Trophoblast cell (in vitro differentiated cells and primary cell): ENCODE measurements around the gene ARHGAP4.

Experiments used
- DNase-seq, 2 donors: peaks; one replicate each; pipeline ENCODE4 v3.0.0-alpha.2; 2016
- H2AFZ ChIP-seq: 2 replicates; pipeline ENCODE4 v1.6.1; 2013; ENCODE audit warnings: low read length, moderate library complexity, mild to moderate bottlenecking; ENCODE audit not compliant: insufficient read depth, poor library complexity
- H2AK5ac ChIP-seq: 2 replicates; pipeline ENCODE4 v1.6.1; 2013; ENCODE audit warnings: mild to moderate bottlenecking, low read length
- H2BK120ac ChIP-seq: 2 replicates; pipeline ENCODE4 v1.6.1; 2013; ENCODE audit warnings: low read length, mild to moderate bottlenecking, moderate library complexity; ENCODE audit not compliant: insufficient read depth, poor library complexity
- H2BK12ac ChIP-seq: 2 replicates; pipeline ENCODE4 v1.6.1; 2013; ENCODE audit warnings: mild to moderate bottlenecking, low read length, moderate library complexity
- H2BK5ac ChIP-seq: 2 replicates; pipeline ENCODE4 v1.6.1; 2013; ENCODE audit warnings: low read length, low read depth, moderate library complexity, mild to moderate bottlenecking; ENCODE audit not compliant: poor library complexity
- H3K14ac ChIP-seq: 2 replicates; pipeline ENCODE4 v1.6.1; 2013; ENCODE audit warnings: mild to moderate bottlenecking, low read length
- H3K18ac ChIP-seq: 2 replicates; pipeline ENCODE4 v1.6.1; 2013; ENCODE audit warnings: mild to moderate bottlenecking, low read length
- H3K23ac ChIP-seq: 2 replicates; pipeline ENCODE4 v1.6.1; 2013; ENCODE audit warnings: low read length
- H3K27ac ChIP-seq: 2 replicates; pipeline ENCODE4 v1.5.1; 2013; ENCODE audit warnings: low read depth, mild to moderate bottlenecking, inconsistent platforms, low read length, moderate library complexity
- H3K27me3 ChIP-seq: 2 replicates; pipeline ENCODE4 v1.6.1; 2013; ENCODE audit warnings: inconsistent platforms, mild to moderate bottlenecking, low read length, moderate library complexity; ENCODE audit not compliant: insufficient read depth
- H3K36me3 ChIP-seq, 2 experiments: 1 replicate in 1 of 2; 2 replicates in 1 of 2; pipeline ENCODE4 v1.6.1; 2013; ENCODE audit warnings: low read length in 2 of 2, mild to moderate bottlenecking in 2 of 2, moderate library complexity in 1 of 2; ENCODE audit not compliant: insufficient read depth in 2 of 2, control insufficient read depth in 1 of 2
- H3K4ac ChIP-seq: 2 replicates; pipeline ENCODE4 v1.6.1; 2013; ENCODE audit warnings: low read depth, mild to moderate bottlenecking, low read length, moderate library complexity
- H3K4me1 ChIP-seq, 2 experiments: 1 replicate in 1 of 2; 2 replicates in 1 of 2; pipeline ENCODE4 v1.6.1; 2013; ENCODE audit warnings: low read length in 2 of 2, mild to moderate bottlenecking in 2 of 2, moderate library complexity in 1 of 2; ENCODE audit not compliant: insufficient read depth in 2 of 2, control insufficient read depth in 1 of 2
- H3K4me2 ChIP-seq: 2 replicates; pipeline ENCODE4 v1.6.1; 2013; ENCODE audit warnings: inconsistent platforms, mild to moderate bottlenecking, low read length, moderate library complexity
- H3K4me3 ChIP-seq: 2 replicates; pipeline ENCODE4 v1.5.1; 2013; ENCODE audit warnings: mild to moderate bottlenecking, low read depth, low read length, inconsistent platforms
- H3K79me1 ChIP-seq: one replicate; pipeline ENCODE4 v1.6.1; 2013; ENCODE audit warnings: low read length
- H3K79me2 ChIP-seq: 2 replicates; pipeline ENCODE4 v1.6.1; 2013; ENCODE audit warnings: low read length, mild to moderate bottlenecking; ENCODE audit not compliant: control insufficient read depth, insufficient read depth, poor library complexity
- H3K9ac ChIP-seq: 2 replicates; pipeline ENCODE4 v1.6.1; 2013; ENCODE audit warnings: mild to moderate bottlenecking, low read length
- H3K9me3 ChIP-seq: 2 replicates; pipeline ENCODE4 v1.6.1; 2013; ENCODE audit warnings: low read depth, mild to moderate bottlenecking, control low read depth, inconsistent platforms, low read length; ENCODE audit not compliant: insufficient read depth
- H4K12ac ChIP-seq: 2 replicates; pipeline ENCODE4 v1.6.1; 2013; ENCODE audit warnings: low read depth, mild to moderate bottlenecking, low read length, moderate library complexity
- H4K8ac ChIP-seq: 2 replicates; pipeline ENCODE4 v1.6.1; 2013; ENCODE audit warnings: low read depth, mild to moderate bottlenecking, low read length, moderate library complexity
- H4K91ac ChIP-seq: one replicate; pipeline ENCODE4 v1.6.1; 2013; ENCODE audit warnings: low read depth, mild to moderate bottlenecking, low read length, moderate library complexity
- WGBS: extraction: QIAGEN DNeasy Blood & Tissue Kit; methylation state at CpG from one replicate; pipeline ENCODE4 v1.1.7; 2013; ENCODE audit warnings: missing lambda C conversion rate; ENCODE audit not compliant: insufficient read length, insufficient coverage; ENCODE audit errors: extremely low coverage; 5-methylcytosine and 5-hydroxymethylcytosine counted together

ARHGAP4 gene

GRCh38 chrX:153871946-153872878, 53.9 kb downstream of the ARHGAP4 start:
- no peaks in the 10 kb centered on the region for H3K79me1 ChIP-seq
- H3K18ac ChIP-seq, result no peak overlapping the region
- WGBS, result no CpG with 5 or more reads among the region's 29 CpGs
- no peak overlapping the region for H3K27ac ChIP-seq
- H3K14ac ChIP-seq, result no peak overlapping the region
- H2BK12ac ChIP-seq, result no peak overlapping the region
- H3K4me1 ChIP-seq, result peaks cover 3 to 5% of the 10 kb centered on the region in 2 experiments
- no peak overlapping the region for H2AK5ac ChIP-seq
- H3K23ac ChIP-seq, result no peak overlapping the region
- no peaks in the 10 kb centered on the region for H3K9me3 ChIP-seq
- no peak overlapping the region for H3K4ac ChIP-seq
- H3K36me3 ChIP-seq, result peaks cover 28 to 34% of the 10 kb centered on the region in 2 experiments
- H3K79me2 ChIP-seq, result no peaks in the 10 kb centered on the region
- H3K9ac ChIP-seq, result no peak overlapping the region
- no peak overlapping the region for H2BK5ac ChIP-seq
- DNase-seq, result no peak
- no peaks in the 10 kb centered on the region for H3K27me3 ChIP-seq
- H4K8ac ChIP-seq, result no peak overlapping the region
- H2BK120ac ChIP-seq, result no peak overlapping the region
- no peak overlapping the region for H3K4me2 ChIP-seq
- H2AFZ ChIP-seq, result no peak overlapping the region
- H4K91ac ChIP-seq, result no peak overlapping the region
- H4K12ac ChIP-seq, result no peak overlapping the region
- H3K4me3 ChIP-seq, result no peak overlapping the region

GRCh38 chrX:153871451-153871850, 54.6 kb downstream of the ARHGAP4 start:
- H3K4ac ChIP-seq, result no peak overlapping the region
- no peak overlapping the region for H3K23ac ChIP-seq

GRCh38 chrX:153870791-153871360, 55.2 kb downstream of the ARHGAP4 start:
- H3K4me3 ChIP-seq, result no peak overlapping the region
- H2AK5ac ChIP-seq, result no peak overlapping the region
- no peaks in the 10 kb centered on the region for H3K79me1 ChIP-seq
- no peak overlapping the region for H3K23ac ChIP-seq
- no peak overlapping the region for H4K91ac ChIP-seq
- H4K8ac ChIP-seq, result no peak overlapping the region
- H3K4ac ChIP-seq, result no peak overlapping the region
- no peaks in the 10 kb centered on the region for H3K79me2 ChIP-seq
- H3K9ac ChIP-seq, result no peak overlapping the region
- H2AFZ ChIP-seq, result no peak overlapping the region
- H3K4me1 ChIP-seq, result peaks cover 3 to 5% of the 10 kb centered on the region in 2 experiments
- no CpG with 5 or more reads among the region's 21 CpGs for WGBS
- H3K14ac ChIP-seq, result no peak overlapping the region
- H3K27me3 ChIP-seq, result no peaks in the 10 kb centered on the region
- DNase-seq, result no peak
- H3K36me3 ChIP-seq, result peaks cover 33 to 41% of the 10 kb centered on the region in 2 experiments
- H2BK12ac ChIP-seq, result no peak overlapping the region
- no peak overlapping the region for H4K12ac ChIP-seq
- H2BK5ac ChIP-seq, result no peak overlapping the region
- no peak overlapping the region for H3K27ac ChIP-seq
- no peak overlapping the region for H3K4me2 ChIP-seq
- no peak overlapping the region for H2BK120ac ChIP-seq
- no peaks in the 10 kb centered on the region for H3K9me3 ChIP-seq
- no peak overlapping the region for H3K18ac ChIP-seq

More at GRCh38 chrX:153871451-153871850, 54.6 kb downstream of the ARHGAP4 start:
- no peak overlapping the region for H4K12ac ChIP-seq
- no peaks in the 10 kb centered on the region for H3K79me1 ChIP-seq
- H3K27me3 ChIP-seq, result no peaks in the 10 kb centered on the region
- H2BK5ac ChIP-seq, result no peak overlapping the region
- no peak overlapping the region for H3K4me2 ChIP-seq
- H4K8ac ChIP-seq, result no peak overlapping the region
- peaks cover 3 to 5% of the 10 kb centered on the region in 2 experiments for H3K4me1 ChIP-seq
- no peak overlapping the region for H3K9ac ChIP-seq
- no peak overlapping the region for H3K4me3 ChIP-seq
- no peak overlapping the region for H3K27ac ChIP-seq
- H2BK12ac ChIP-seq, result no peak overlapping the region
- no peaks in the 10 kb centered on the region for H3K79me2 ChIP-seq
- no peak overlapping the region for H3K18ac ChIP-seq
- H2BK120ac ChIP-seq, result no peak overlapping the region
- H2AK5ac ChIP-seq, result no peak overlapping the region
- no peak overlapping the region for H3K14ac ChIP-seq
- H3K9me3 ChIP-seq, result no peaks in the 10 kb centered on the region
- DNase-seq, result no peak
- no CpG with 5 or more reads among the region's 6 CpGs for WGBS
- no peak overlapping the region for H2AFZ ChIP-seq
- peaks cover 33 to 40% of the 10 kb centered on the region in 2 experiments for H3K36me3 ChIP-seq
- no peak overlapping the region for H4K91ac ChIP-seq

- no peak overlapping the region for H3K27ac ChIP-seq
- no CpG with 5 or more reads among the region's 11 CpGs for WGBS
- no peak overlapping the region for H3K4me2 ChIP-seq
- H2BK12ac ChIP-seq, result no peak overlapping the region
- H3K14ac ChIP-seq, result no peak overlapping the region
- H3K79me2 ChIP-seq, result no peaks in the 10 kb centered on the region
- no peak overlapping the region for H4K8ac ChIP-seq
- no peak overlapping the region for H2BK5ac ChIP-seq
- H4K91ac ChIP-seq, result no peak overlapping the region
- DNase-seq, result no peak
- no peaks in the 10 kb centered on the region for H3K27me3 ChIP-seq
- H3K4me3 ChIP-seq, result no peak overlapping the region
- no peak overlapping the region for H4K12ac ChIP-seq
- no peaks in the 10 kb centered on the region for H3K79me1 ChIP-seq
- H2AFZ ChIP-seq, result no peak overlapping the region
- H3K36me3 ChIP-seq, result peaks cover 34 to 42% of the 10 kb centered on the region in 2 experiments
- no peak overlapping the region for H3K23ac ChIP-seq
- H3K4me1 ChIP-seq, result peaks cover 3 to 5% of the 10 kb centered on the region in 2 experiments
- H2AK5ac ChIP-seq, result no peak overlapping the region
- no peak overlapping the region for H2BK120ac ChIP-seq
- H3K18ac ChIP-seq, result no peak overlapping the region
- no peaks in the 10 kb centered on the region for H3K9me3 ChIP-seq
- no peak overlapping the region for H3K4ac ChIP-seq
- H3K9ac ChIP-seq, result no peak overlapping the region
Observed at GRCh38 chrX:153870288-153870690, 55.8 kb downstream of the ARHGAP4 start.
